Neural cell (in vitro differentiated cells): ENCODE results near the gene HIVEP1. TPM values are rescaled to one million over a fixed set of nuclear protein-coding genes. Genes with fewer than 3 reads are reported as not detected.

Experiments
- H2AFZ ChIP-seq: fragments of 200-600, 300-800 bp; sonication (generic), shearing (Covaris generic); 2 replicates; pipeline ENCODE4 v1.6.0; 2014; ENCODE audit warnings: low read depth, mild to moderate bottlenecking, antibody characterized with exemption, low read length, moderate library complexity
- H3F3A ChIP-seq: fragments of 200-600 bp; shearing (Covaris generic); 2 replicates; pipeline ENCODE4 v1.6.1; 2016; ENCODE audit warnings: mild to moderate bottlenecking, moderate library complexity, mixed read lengths, antibody characterized with exemption, low read length; ENCODE audit not compliant: insufficient read depth, poor library complexity, severe bottlenecking
- H3K27ac ChIP-seq: fragments of 200-600, 300-800 bp; sonication (generic), shearing (Covaris generic); 2 replicates; pipeline ENCODE4 v1.5.1; 2014; ENCODE audit warnings: mild to moderate bottlenecking, low read length, moderate library complexity
- H3K27me3 ChIP-seq: fragments of 300-800, 200-600 bp; sonication (generic), shearing (Covaris generic); 2 replicates; pipeline ENCODE4 v1.6.0; 2014; ENCODE audit warnings: mild to moderate bottlenecking, low read depth, low read length, moderate library complexity; ENCODE audit not compliant: insufficient read depth
- H3K36me3 ChIP-seq: fragments of 300-800, 200-600 bp; sonication (generic), shearing (Covaris generic); 2 replicates; pipeline ENCODE4 v1.5.1; 2014; ENCODE audit warnings: mild to moderate bottlenecking, antibody characterized with exemption, low read length, moderate library complexity; ENCODE audit not compliant: insufficient read depth
- H3K4me2 ChIP-seq: fragments of 300-800, 200-600 bp; sonication (generic), shearing (Covaris generic); 2 replicates; pipeline ENCODE4 v1.6.0; 2014; ENCODE audit warnings: mild to moderate bottlenecking, low read length
- H3K4me3 ChIP-seq: fragments of 300-800, 200-600 bp; sonication (generic), shearing (Covaris generic); 2 replicates; pipeline ENCODE4 v1.5.1; 2014; ENCODE audit warnings: mild to moderate bottlenecking, low read length, moderate library complexity
- H3K79me2 ChIP-seq: fragments of 200-600 bp; shearing (Covaris generic); replicated peaks from 2 replicates; pipeline ENCODE4 v1.6.0; 2014; ENCODE audit warnings: mild to moderate bottlenecking, low read length, moderate library complexity; ENCODE audit not compliant: insufficient read depth
- H3K9ac ChIP-seq: fragments of 300-800, 200-600 bp; sonication (generic), shearing (Covaris generic); 2 replicates; pipeline ENCODE4 v1.6.1; 2016; ENCODE audit warnings: mild to moderate bottlenecking, low read length, mixed read lengths
- H3K9me2 ChIP-seq: fragments of 200-600 bp; shearing (Covaris generic); 2 replicates; pipeline ENCODE4 v1.6.1; 2016; ENCODE audit warnings: mild to moderate bottlenecking, low read length, mixed read lengths; ENCODE audit not compliant: insufficient read depth
- H3K9me3 ChIP-seq: fragments of 200-600, 300-800 bp; sonication (generic), shearing (Covaris generic); 2 replicates; pipeline ENCODE4 v1.6.1; 2016; ENCODE audit warnings: mild to moderate bottlenecking, mixed run types, low read length, moderate library complexity, mixed read lengths
- H4K20me1 ChIP-seq: fragments of 200-600 bp; shearing (Covaris generic); 2 replicates; pipeline ENCODE4 v1.6.1; 2016; ENCODE audit warnings: mild to moderate bottlenecking, mixed run types; ENCODE audit not compliant: insufficient read depth
- CTCF ChIP-seq: fragments of 450-650 bp; IDR thresholded peaks from 2 replicates; pipeline ENCODE4 v1.5.1; 2014; ENCODE audit warnings: antibody characterized with exemption, mild to moderate bottlenecking, moderate library complexity; ENCODE audit not compliant: poor library complexity, severe bottlenecking
- EZH2 ChIP-seq: fragments of 200-600, 300-800 bp; shearing (Covaris generic), sonication (generic); IDR thresholded peaks from 2 replicates; pipeline ENCODE4 v1.6.1; 2014; ENCODE audit warnings: antibody characterized with exemption, low read length, borderline replicate concordance, mild to moderate bottlenecking; ENCODE audit not compliant: insufficient read depth, poor library complexity, severe bottlenecking
- MXI1 ChIP-seq: fragments of 450-650 bp; conservative IDR thresholded peaks from 2 replicates; pipeline ENCODE4 v1.6.1; 2014; ENCODE audit warnings: antibody characterized with exemption, mild to moderate bottlenecking; ENCODE audit not compliant: poor library complexity, severe bottlenecking
- POLR2AphosphoS5 ChIP-seq: IDR thresholded peaks from 2 replicates; pipeline ENCODE4 v1.6.1; 2012
- RAD21 ChIP-seq: fragments of 450-650 bp; conservative IDR thresholded peaks from 2 replicates; pipeline ENCODE4 v1.6.1; 2014; ENCODE audit warnings: antibody characterized with exemption, mild to moderate bottlenecking, moderate library complexity
- REST ChIP-seq: IDR thresholded peaks from 2 replicates; pipeline ENCODE4 v1.6.1; 2012; ENCODE audit warnings: borderline replicate concordance
- SMC3 ChIP-seq: fragments of 450-650 bp; conservative IDR thresholded peaks from 2 replicates; pipeline ENCODE4 v1.6.1; 2014; ENCODE audit warnings: antibody characterized with exemption, mild to moderate bottlenecking, moderate library complexity; ENCODE audit not compliant: poor library complexity
- TAF1 ChIP-seq: IDR thresholded peaks from 2 replicates; pipeline ENCODE4 v1.6.1; 2012; ENCODE audit warnings: low read depth
- polyA plus RNA-seq: library from polyadenylated mRNA; depleted of rRNA; stranded (reverse); fragments of >200 nt; gene quantifications from 2 replicates; pipeline ENCODE4 v1.2.3, GENCODE V29; 2014

The HIVEP1 gene
- polyA plus RNA-seq, 1 donor from 2014 or later: 3.6 TPM

GRCh38 chr6:12020187-12020791 is 8.2 kb downstream of the HIVEP1 start:
- Histone ChIP-seq H3K4me2 (no peak overlapping the region), H4K20me1 (no peaks in the 10 kb centered on the region), H3F3A (no peaks in the 10 kb centered on the region)

GRCh38 chr6:12022481-12022880 is 10.4 kb downstream of the HIVEP1 start:
- no peaks in the 10 kb centered on the region for H3K36me3 ChIP-seq
- no peaks in the 10 kb centered on the region for H3K9me2 ChIP-seq
- H3K4me2 ChIP-seq: no peak overlapping the region
- H3K27ac ChIP-seq: no peak overlapping the region
- H3F3A ChIP-seq: no peaks in the 10 kb centered on the region
- H3K79me2 ChIP-seq: peaks cover 25% of the 10 kb centered on the region
- H2AFZ ChIP-seq: no peak overlapping the region
- H3K27me3 ChIP-seq: no peaks in the 10 kb centered on the region
- H3K4me3 ChIP-seq: no peak overlapping the region
- H4K20me1 ChIP-seq: no peaks in the 10 kb centered on the region
- H3K9me3 ChIP-seq: no peaks in the 10 kb centered on the region
- H3K9ac ChIP-seq: no peak overlapping the region
- TF ChIP-seq REST (no peak), MXI1 (no peak), RAD21 (no peak), EZH2 (no peak), SMC3 (no peak), POLR2AphosphoS5 (no peak)

More at GRCh38 chr6:12020187-12020791, 8.2 kb downstream of the HIVEP1 start:
- no peak overlapping the region for H3K4me3 ChIP-seq
- H2AFZ ChIP-seq: no peak overlapping the region
- TF ChIP-seq REST (no peak), TAF1 (no peak), CTCF (no peak)
- no peak overlapping the region for H3K27ac ChIP-seq
- no peak overlapping the region for H3K9ac ChIP-seq
- no peaks in the 10 kb centered on the region for H3K27me3 ChIP-seq
- no peaks in the 10 kb centered on the region for H3K36me3 ChIP-seq
- H3K79me2 ChIP-seq: peaks cover 14% of the 10 kb centered on the region
- no peaks in the 10 kb centered on the region for H3K9me2 ChIP-seq
- H3K9me3 ChIP-seq: no peaks in the 10 kb centered on the region
